ENCODE results near the gene ARNT2.

ARNT2 gene

GRCh38 chr15:80561500-80561899 lies 157.3 kb downstream of the ARNT2 start:
- no peak overlapping the region for H3K4me3 ChIP-seq (ENCODE audit: low read depth, low read length)
- DNase-seq (ENCODE audit: low read depth), result no peak
- TF ChIP-seq CTCF (IDR thresholded peaks at IDR 0.05; ENCODE audit: control insufficient read depth, extremely low read depth, insufficient read depth), result no peak

GRCh38 chr15:80562033-80562432 lies 157.9 kb downstream of the ARNT2 start:
- no peak overlapping the region for H3K4me3 ChIP-seq (ENCODE audit: low read depth, low read length)
- DNase-seq (ENCODE audit: low read depth), result no peak
- TF ChIP-seq CTCF (IDR thresholded peaks at IDR 0.05; ENCODE audit: control insufficient read depth, extremely low read depth, insufficient read depth), result no peak

GRCh38 chr15:80562846-80563245 lies 158.7 kb downstream of the ARNT2 start:
- no peak overlapping the region for H3K4me3 ChIP-seq (ENCODE audit: low read depth, low read length)
- no peak for DNase-seq (ENCODE audit: low read depth)
- no peak for TF ChIP-seq CTCF (IDR thresholded peaks at IDR 0.05; ENCODE audit: control insufficient read depth, extremely low read depth, insufficient read depth)

- no peak for DNase-seq (ENCODE audit: low read depth)
- no peak overlapping the region for H3K4me3 ChIP-seq (ENCODE audit: low read depth, low read length)
- TF ChIP-seq CTCF (IDR thresholded peaks at IDR 0.05; ENCODE audit: control insufficient read depth, extremely low read depth, insufficient read depth), result no peak
These were observed 159.3 kb downstream of the ARNT2 start for GRCh38 chr15:80563372-80563997.

GRCh38 chr15:80564056-80564455 lies 159.9 kb downstream of the ARNT2 start:
- no peak for DNase-seq (ENCODE audit: low read depth)
- TF ChIP-seq CTCF (IDR thresholded peaks at IDR 0.05; ENCODE audit: control insufficient read depth, extremely low read depth, insufficient read depth), result no peak
- no peak overlapping the region for H3K4me3 ChIP-seq (ENCODE audit: low read depth, low read length)

- DNase-seq (ENCODE audit: low read depth), result no peak
- no peak overlapping the region for H3K4me3 ChIP-seq (ENCODE audit: low read depth, low read length)
- no peak for TF ChIP-seq CTCF (IDR thresholded peaks at IDR 0.05; ENCODE audit: control insufficient read depth, extremely low read depth, insufficient read depth)
These were observed 161.2 kb downstream of the ARNT2 start for GRCh38 chr15:80565398-80565797.

GRCh38 chr15:80565988-80566387 lies 161.8 kb downstream of the ARNT2 start:
- TF ChIP-seq CTCF (IDR thresholded peaks at IDR 0.05; ENCODE audit: control insufficient read depth, extremely low read depth, insufficient read depth), result no peak
- H3K4me3 ChIP-seq (ENCODE audit: low read depth, low read length), result no peak overlapping the region
- DNase-seq (ENCODE audit: low read depth), result no peak
